Endothelial cell of umbilical vein (primary cell): ENCODE measurements around the gene ZNF396. TPM values are rescaled to one million over a fixed set of nuclear protein-coding genes. Genes with fewer than 3 reads are reported as not detected.

ENCODE experiments used
- BruUV-seq: library from RNA; stranded (reverse); fragments of 400-500 nt; replicated peaks from 2 replicates; lab custom pipeline; 2021; lab: Mats Ljungman, UMichigan
- CTCF ChIA-PET: fragments of 300-600, 350-600 bp; sonication (Branson Sonifier 250); formaldehyde crosslinking; loops from one replicate; lab custom pipeline; 2021; ENCODE audit warnings: antibody characterized with exemption, inconsistent platforms; lab: Charles Lee
- POLR2A ChIA-PET: fragments of 300-600, 350-600 bp; sonication (Branson Sonifier 250); formaldehyde crosslinking; loops from one replicate; lab custom pipeline; 2021; ENCODE audit warnings: antibody characterized with exemption, inconsistent platforms; lab: Charles Lee
- DNase-seq: peaks from one replicate; pipeline ENCODE4 v3.0.0-alpha.2; 2011; ENCODE audit warnings: low read depth, low spot score
- FAIRE-seq: peaks from 2 replicates; lab custom pipeline; 2011; peaks lifted over from hg19 to GRCh38; lab: Jason Lieb, UNC
- H2AFZ ChIP-seq: 2 replicates; pipeline ENCODE4 v1.6.0; 2012; ENCODE audit warnings: low read depth, low read length, control low read depth, inconsistent platforms
- H3K27ac ChIP-seq: 2 replicates; pipeline ENCODE4 v1.5.1; 2011; ENCODE audit warnings: low read depth, mild to moderate bottlenecking, control low read depth, low read length, moderate library complexity; ENCODE audit not compliant: insufficient read depth
- H3K27me3 ChIP-seq, 2 experiments: 2 replicates each; pipeline versions ENCODE4 v1.6.0 to v1.6.1; 2011; ENCODE audit warnings: low read length in 2 of 2, mixed read lengths in 1 of 2; ENCODE audit not compliant: control insufficient read depth in 2 of 2, insufficient read depth in 2 of 2
- H3K36me3 ChIP-seq, 2 experiments: 2 replicates in 1 of 2; 3 replicates in 1 of 2; pipeline ENCODE4 v1.5.1; 2011; ENCODE audit warnings: low read length in 2 of 2, mild to moderate bottlenecking in 1 of 2, moderate library complexity in 1 of 2; ENCODE audit not compliant: control insufficient read depth in 2 of 2, insufficient read depth in 2 of 2; ENCODE audit errors: extremely low read depth in 1 of 2
- H3K4me1 ChIP-seq: 3 replicates; pipeline ENCODE4 v1.5.1; 2011; ENCODE audit warnings: mild to moderate bottlenecking, low read length; ENCODE audit not compliant: control insufficient read depth, insufficient read depth; ENCODE audit errors: extremely low read depth
- H3K4me2 ChIP-seq: 2 replicates; pipeline ENCODE4 v1.6.1; 2011; ENCODE audit warnings: low read length, control low read depth, mixed read lengths; ENCODE audit not compliant: insufficient read depth
- H3K4me3 ChIP-seq, 3 experiments: fragments of 200-600 bp in 1 of 3; sonication (generic), shearing (Covaris generic) in 1 of 3; replicated peaks in 1 of 3; 2 replicates each; pipeline ENCODE4 v1.5.1; 2011 to 2016; ENCODE audit warnings: control low read depth in 3 of 3, low read length in 3 of 3, mild to moderate bottlenecking in 2 of 3, inconsistent platforms in 1 of 3, low read depth in 1 of 3, moderate library complexity in 1 of 3; ENCODE audit not compliant: insufficient read depth in 1 of 3
- H3K79me2 ChIP-seq: 2 replicates; pipeline ENCODE4 v1.6.0; 2012; ENCODE audit warnings: low read length, inconsistent platforms; ENCODE audit not compliant: control insufficient read depth, insufficient read depth
- H3K9ac ChIP-seq: replicated peaks from 2 replicates; pipeline ENCODE3; 2011; ENCODE audit warnings: low read length, control low read depth; ENCODE audit not compliant: insufficient read depth; ENCODE audit errors: extremely low read depth
- H3K9me1 ChIP-seq: replicated peaks from 3 replicates; pipeline ENCODE4 v1.6.0; 2011; ENCODE audit warnings: mild to moderate bottlenecking, low read length; ENCODE audit not compliant: control insufficient read depth, insufficient read depth; ENCODE audit errors: extremely low read depth
- H3K9me3 ChIP-seq: replicated peaks from 2 replicates; pipeline ENCODE4 v1.5.1; 2012; ENCODE audit warnings: low read length, inconsistent platforms; ENCODE audit not compliant: control insufficient read depth, insufficient read depth
- H4K20me1 ChIP-seq: replicated peaks from 2 replicates; pipeline ENCODE3; 2011; ENCODE audit warnings: mild to moderate bottlenecking, low read length; ENCODE audit not compliant: control insufficient read depth, insufficient read depth; ENCODE audit errors: extremely low read depth
- EZH2 ChIP-seq: IDR thresholded peaks from 2 replicates; pipeline ENCODE4 v1.6.1; 2012; ENCODE audit warnings: borderline replicate concordance, low read depth, mild to moderate bottlenecking, moderate library complexity, low read length, inconsistent platforms; ENCODE audit not compliant: severe bottlenecking
- FOS ChIP-seq: IDR thresholded peaks from 2 replicates; pipeline ENCODE4 v1.6.1; 2011; ENCODE audit warnings: mild to moderate bottlenecking, low read length, moderate library complexity, borderline replicate concordance; ENCODE audit not compliant: insufficient read depth
- GATA2 ChIP-seq: IDR thresholded peaks from 2 replicates; pipeline ENCODE4 v1.7.0; 2011; ENCODE audit warnings: low read depth, mild to moderate bottlenecking, moderate library complexity, mixed read lengths, low read length; ENCODE audit not compliant: insufficient read length, insufficient read depth
- JUN ChIP-seq: IDR thresholded peaks from 2 replicates; pipeline ENCODE4 v1.6.1; 2011; ENCODE audit warnings: borderline replicate concordance, low read depth; ENCODE audit not compliant: insufficient read length, insufficient read depth
- MYC ChIP-seq: IDR thresholded peaks from one replicate; pipeline ENCODE4 v1.6.1; 2011; ENCODE audit warnings: mild to moderate bottlenecking, low read depth, low read length
- POLR2A ChIP-seq: IDR thresholded peaks from 2 replicates; pipeline ENCODE4 v1.6.1; 2012; ENCODE audit warnings: low read depth, mild to moderate bottlenecking, control low read depth, low read length
- POLR2AphosphoS5 ChIP-seq: IDR thresholded peaks from 2 replicates; pipeline ENCODE4 v1.6.1; 2012; ENCODE audit warnings: low read depth, mild to moderate bottlenecking, control low read depth, low read length, moderate library complexity; ENCODE audit not compliant: insufficient read depth
- dilution Hi-C: fragments of 300-500 bp; cut with MboI; formaldehyde crosslinking; loops from one replicate; pipeline ENCODE4 v1.15.0; 2019; ENCODE audit warnings: low sequenced_read_pairs; ENCODE audit not compliant: extremely low pct_ligation_motif_present
- intact Hi-C: fragments of 100-400 bp; cut with micrococcal nuclease; formaldehyde crosslinking; loops from one replicate; pipeline ENCODE4 v1.10.0; 2022
- polyA plus RNA-seq, 4 experiments: library from polyadenylated mRNA; depleted of rRNA in 3 of 4; stranded (reverse) in 3 of 4; unstranded in 1 of 4; fragments of >200 nt; gene quantifications; 2 replicates each; pipeline versions ENCODE4 v1.2.1 to v1.2.3, GENCODE V29; 2011 to 2012; ENCODE audit warnings: missing spikeins in 1 of 4
- total RNA-seq: library from RNA; stranded (reverse); gene quantifications from 2 replicates; pipeline ENCODE4 v1.2.3, GENCODE V29; 2021
- TF ChIP-seq, protein P1 (sequence below), 2 donors: IDR thresholded peaks; 1 replicate in 1 of 2; 2 replicates in 1 of 2; pipeline ENCODE4 v1.5.1; 2011; ENCODE audit warnings: low read length in 2 of 2, mild to moderate bottlenecking in 2 of 2, moderate library complexity in 2 of 2, control low read depth in 1 of 2, inconsistent platforms in 1 of 2, low read depth in 1 of 2; ENCODE audit not compliant: insufficient read depth in 1 of 2; ENCODE audit errors: extremely low read depth in 1 of 2
- TF ChIP-seq, protein P2 (sequence below): IDR thresholded peaks from 2 replicates; pipeline ENCODE4 v1.6.1; 2011; ENCODE audit not compliant: insufficient read depth, insufficient read length

ZNF396 gene
- total and polyA plus RNA-seq, 2 donors (not counting 3 experiments of a cell fraction or from before 2014, with no cell fraction given): 0.28 to 0.44 TPM

DNA sequence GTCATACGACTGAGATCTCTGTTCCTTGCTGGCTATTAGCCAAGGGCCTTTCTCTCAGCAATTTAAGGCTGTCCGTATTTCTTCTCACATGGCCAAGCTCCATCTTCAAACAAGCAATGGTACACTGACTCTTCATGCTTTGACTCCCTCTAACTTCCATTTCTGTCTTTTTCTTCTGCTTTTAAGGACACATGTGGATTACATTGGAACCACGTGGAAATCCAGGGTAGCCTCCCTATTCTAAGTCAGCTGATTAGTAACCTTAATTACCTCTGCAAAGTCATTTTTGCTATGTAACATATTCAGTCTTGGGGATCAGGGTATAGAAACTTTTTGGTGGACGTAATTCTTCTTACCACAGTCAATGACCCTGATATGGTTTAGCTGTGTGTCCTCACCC lies 41.5 kb upstream of the ZNF396 start:
- Histone ChIP-seq H3K9me3 (no peaks in the 10 kb centered on the region), H2AFZ (no peak overlapping the region), H3K27ac (no peak overlapping the region), H3K9me1 (no peaks in the 10 kb centered on the region), H3K4me1 (no peaks in the 10 kb centered on the region), H3K36me3 (no peaks in the 10 kb centered on the region), H3K79me2 (no peaks in the 10 kb centered on the region), H3K9ac (no peak overlapping the region), H4K20me1 (no peaks in the 10 kb centered on the region), H3K27me3 (no peaks in the 10 kb centered on the region), H3K4me2 (no peak overlapping the region), H3K4me3 (no peak overlapping the region)
- FAIRE-seq: no peak
- no peak for DNase-seq
- ChIA-PET POLR2A (no interaction called here), CTCF (no interaction called here)
- BruUV-seq: no TSS peak
- no peak for TF ChIP-seq MYC
- no peak for TF ChIP-seq FOS
- no peak for TF ChIP-seq GATA2
- TF ChIP-seq, protein P1, sequence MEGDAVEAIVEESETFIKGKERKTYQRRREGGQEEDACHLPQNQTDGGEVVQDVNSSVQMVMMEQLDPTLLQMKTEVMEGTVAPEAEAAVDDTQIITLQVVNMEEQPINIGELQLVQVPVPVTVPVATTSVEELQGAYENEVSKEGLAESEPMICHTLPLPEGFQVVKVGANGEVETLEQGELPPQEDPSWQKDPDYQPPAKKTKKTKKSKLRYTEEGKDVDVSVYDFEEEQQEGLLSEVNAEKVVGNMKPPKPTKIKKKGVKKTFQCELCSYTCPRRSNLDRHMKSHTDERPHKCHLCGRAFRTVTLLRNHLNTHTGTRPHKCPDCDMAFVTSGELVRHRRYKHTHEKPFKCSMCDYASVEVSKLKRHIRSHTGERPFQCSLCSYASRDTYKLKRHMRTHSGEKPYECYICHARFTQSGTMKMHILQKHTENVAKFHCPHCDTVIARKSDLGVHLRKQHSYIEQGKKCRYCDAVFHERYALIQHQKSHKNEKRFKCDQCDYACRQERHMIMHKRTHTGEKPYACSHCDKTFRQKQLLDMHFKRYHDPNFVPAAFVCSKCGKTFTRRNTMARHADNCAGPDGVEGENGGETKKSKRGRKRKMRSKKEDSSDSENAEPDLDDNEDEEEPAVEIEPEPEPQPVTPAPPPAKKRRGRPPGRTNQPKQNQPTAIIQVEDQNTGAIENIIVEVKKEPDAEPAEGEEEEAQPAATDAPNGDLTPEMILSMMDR (IDR thresholded peaks at IDR 0.05; ENCODE audit: extremely low read depth in 1 of 2, insufficient read depth in 1 of 2, low read depth in 1 of 2, low read length in 2 of 2): no peak
- TF ChIP-seq, protein P2, sequence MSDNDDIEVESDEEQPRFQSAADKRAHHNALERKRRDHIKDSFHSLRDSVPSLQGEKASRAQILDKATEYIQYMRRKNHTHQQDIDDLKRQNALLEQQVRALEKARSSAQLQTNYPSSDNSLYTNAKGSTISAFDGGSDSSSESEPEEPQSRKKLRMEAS: no peak
- TF ChIP-seq POLR2A: no peak
- TF ChIP-seq EZH2: no peak
- TF ChIP-seq POLR2AphosphoS5: no peak
- TF ChIP-seq JUN: no peak
- dilution Hi-C loops: no loop called here
- intact Hi-C loops: no loop called here
